ENCODE data around the gene YPEL2. TPM values are rescaled to one million over a fixed set of nuclear protein-coding genes. Genes with fewer than 3 reads are reported as not detected.

The YPEL2 gene
- total and polyA plus RNA-seq, 2 of the 13 experiments (the other 11 are each of a cell fraction or from before 2014, with no cell fraction given), result 8.5 to 21.1 TPM

Small RNA genes within 50 kb of the gene (microRNA-seq; reads per million reads assigned to microRNA genes)
- not detected for gene MIR4729

Small RNA genes within 50 kb of the gene (small RNA-seq; reads per million reads assigned to genes)
- gene MIR4729 (ENCODE audit: insufficient read depth in 2 of 3, insufficient read length in 3 of 3, low read depth in 2 of 3, low replicate concordance in 1 of 3), result 0 to 1.9 (median 0.65) reads per million in 3 experiments

Other genes with a start within 250 kb of the YPEL2 start
- 39.1 and 48.1 TPM in 2 replicates for gene TRIM37, start 224.8 kb upstream of the YPEL2 start, total RNA-seq (2016; rRNA removed; fragmentation: Illumina TruSeq; extraction: Trizol)
- 10.1 and 12.4 TPM in 2 replicates for gene TRIM37, start 224.8 kb upstream of the YPEL2 start, polyA plus RNA-seq (2011; rRNA removed)
- 91.8 and 148 TPM in 2 replicates for gene SKA2, start 176.5 kb upstream of the YPEL2 start, total RNA-seq (2016; rRNA removed; fragmentation: Illumina TruSeq; extraction: Trizol)
- 13.4 and 18.6 TPM in 2 replicates for gene SKA2, start 176.5 kb upstream of the YPEL2 start, polyA plus RNA-seq (2011; rRNA removed)
- gene PRR11, start 175.9 kb upstream of the YPEL2 start, total RNA-seq (2016; rRNA removed; fragmentation: Illumina TruSeq; extraction: Trizol), result 39.2 and 50.4 TPM in 2 replicates
- gene PRR11, start 175.9 kb upstream of the YPEL2 start, polyA plus RNA-seq (2011; rRNA removed), result 21.8 and 35.7 TPM in 2 replicates
- gene SMG8, start 121.6 kb upstream of the YPEL2 start, total RNA-seq (2016; rRNA removed; fragmentation: Illumina TruSeq; extraction: Trizol), result 28.9 and 31.9 TPM in 2 replicates
- gene SMG8, start 121.6 kb upstream of the YPEL2 start, polyA plus RNA-seq (2011; rRNA removed), result 16.2 and 18.4 TPM in 2 replicates
- 3.8 and 7.7 TPM in 2 replicates for gene GDPD1, start 111.1 kb upstream of the YPEL2 start, total RNA-seq (2016; rRNA removed; fragmentation: Illumina TruSeq; extraction: Trizol)
- 6.0 and 6.1 TPM in 2 replicates for gene GDPD1, start 111.1 kb upstream of the YPEL2 start, polyA plus RNA-seq (2011; rRNA removed)
- 37.0 and 62.6 TPM in 2 replicates for gene DHX40, start 234.0 kb downstream of the YPEL2 start, total RNA-seq (2016; rRNA removed; fragmentation: Illumina TruSeq; extraction: Trizol)
- gene DHX40, start 234.0 kb downstream of the YPEL2 start, polyA plus RNA-seq (2011; rRNA removed), result 16.5 and 22.2 TPM in 2 replicates